Fibroblast of gingiva (primary cell): Measurements from ENCODE around the gene RAB39A.
"Not testable (repeated sequence)": the region's sequence is repeated elsewhere in the genome, so short reads cannot be mapped to it uniquely, and the experiment has no call there.

ENCODE experiments used
- DNase-seq: peaks from one replicate; pipeline ENCODE4 v3.0.0-alpha.2; 2011; ENCODE audit warnings: low read depth

The RAB39A gene

GRCh38 chr11:107928046-107928766 lies at the start of gene RAB39A:
RAB39A (plus strand) TSS chr11:107928448; CDS start chr11:107928569, 121 bp downstream.
- DNase-seq, result peak; percentile 73

GRCh38 chr11:107881471-107881870 lies 46.8 kb upstream of the RAB39A start:
- DNase-seq, result not testable (repeated sequence)

GRCh38 chr11:107882095-107882820 lies 46.0 kb upstream of the RAB39A start:
- DNase-seq, result no peak

GRCh38 chr11:107898270-107898669 lies 30.0 kb upstream of the RAB39A start:
- peak; percentile 54 for DNase-seq

- no peak for DNase-seq
These were observed 20.0 kb upstream of the RAB39A start for GRCh38 chr11:107908211-107908610.

GRCh38 chr11:107912415-107912814 lies 15.8 kb upstream of the RAB39A start:
- DNase-seq, result not testable (repeated sequence)

GRCh38 chr11:107915229-107915628 lies 13.0 kb upstream of the RAB39A start:
- DNase-seq, result no peak

GRCh38 chr11:107916671-107917241 lies 11.5 kb upstream of the RAB39A start:
- DNase-seq, result no peak

GRCh38 chr11:107921997-107922396 lies 6.3 kb upstream of the RAB39A start:
- no peak for DNase-seq

- not testable (repeated sequence) for DNase-seq
These were observed 4.7 kb upstream of the RAB39A start for GRCh38 chr11:107923519-107923918.

GRCh38 chr11:107924306-107924705 lies 3.9 kb upstream of the RAB39A start:
- DNase-seq, result no peak

GRCh38 chr11:107927559-107927958 lies 689 bp upstream of the RAB39A start:
- no peak for DNase-seq

GRCh38 chr11:107928767-107929507 lies 689 bp downstream of the RAB39A start:
- no peak for DNase-seq

GRCh38 chr11:107929611-107930200 lies 1.5 kb downstream of the RAB39A start:
- DNase-seq, result no peak

- DNase-seq, result no peak
These were observed 3.0 kb downstream of the RAB39A start for GRCh38 chr11:107931206-107931605.

- DNase-seq, result no peak
These were observed 19.7 kb downstream of the RAB39A start for GRCh38 chr11:107947904-107948303.

- DNase-seq, result not testable (repeated sequence)
These were observed 20.1 kb downstream of the RAB39A start for GRCh38 chr11:107948328-107948727.

- DNase-seq, result no peak
These were observed 22.9 kb downstream of the RAB39A start for GRCh38 chr11:107951155-107951554.

GRCh38 chr11:107953446-107953845 lies 25.2 kb downstream of the RAB39A start:
- DNase-seq, result no peak

- no peak for DNase-seq
These were observed 28.3 kb downstream of the RAB39A start for GRCh38 chr11:107956543-107956942.

GRCh38 chr11:107957109-107957588 lies 28.9 kb downstream of the RAB39A start:
- peak; percentile 92 for DNase-seq

GRCh38 chr11:107961480-107961879 lies 33.2 kb downstream of the RAB39A start:
- DNase-seq, result no peak
